Renal cortical epithelial cell (primary cell): ENCODE results near the gene GTPBP4. TPM values are rescaled to one million over a fixed set of nuclear protein-coding genes. Genes with fewer than 3 reads are reported as not detected.
A peak's percentile ranks its signal among the peaks of the same experiment; 100 is the strongest.
"Not testable (repeated sequence)": the region's sequence is repeated elsewhere in the genome, so short reads cannot be mapped to it uniquely, and the experiment has no call there.

Experiments used
- DNase-seq: peaks from one replicate; pipeline ENCODE4 v3.0.0-alpha.2; 2011; ENCODE audit warnings: low read depth
- total RNA-seq: library from RNA; depleted of rRNA; stranded (reverse); fragments of >200 nt; gene quantifications from 2 replicates; pipeline ENCODE4 v1.2.3, GENCODE V29; 2014

Gene GTPBP4
- total RNA-seq, 1 donor from 2014 or later: 50.0 TPM

- DNase-seq: peak; percentile 89
These were observed 68.3 kb downstream of the GTPBP4 start, which contains the start of gene WDR37 for GRCh38 chr10:1056326-1057105. TSS of gene WDR37 (plus strand) at chr10:1056385. CDS start at chr10:1072156, 15,771 bp downstream.

- DNase-seq: no peak
These were observed 68.9 kb downstream of the GTPBP4 start for GRCh38 chr10:1057106-1057657.

DNA sequence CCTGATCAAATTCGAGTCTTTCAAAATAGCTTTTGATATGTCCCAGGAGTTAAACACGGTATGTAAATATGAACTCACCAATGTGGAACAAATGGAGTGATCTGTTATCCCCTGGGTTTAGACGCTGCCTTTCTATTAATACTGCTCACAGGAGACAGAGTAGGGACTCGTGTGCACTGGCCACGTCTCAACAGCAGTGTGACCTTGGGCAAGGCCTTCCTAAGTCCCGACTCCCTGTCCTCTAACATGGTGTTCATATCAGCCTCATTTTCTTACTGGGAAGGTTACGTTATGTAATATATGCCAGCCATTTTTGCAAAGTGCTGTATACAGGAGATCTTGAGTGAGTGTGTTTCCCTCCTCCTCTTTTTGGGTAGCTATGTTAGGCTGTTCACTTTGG, 69.8 kb downstream of the GTPBP4 start:
- no peak for DNase-seq

DNA sequence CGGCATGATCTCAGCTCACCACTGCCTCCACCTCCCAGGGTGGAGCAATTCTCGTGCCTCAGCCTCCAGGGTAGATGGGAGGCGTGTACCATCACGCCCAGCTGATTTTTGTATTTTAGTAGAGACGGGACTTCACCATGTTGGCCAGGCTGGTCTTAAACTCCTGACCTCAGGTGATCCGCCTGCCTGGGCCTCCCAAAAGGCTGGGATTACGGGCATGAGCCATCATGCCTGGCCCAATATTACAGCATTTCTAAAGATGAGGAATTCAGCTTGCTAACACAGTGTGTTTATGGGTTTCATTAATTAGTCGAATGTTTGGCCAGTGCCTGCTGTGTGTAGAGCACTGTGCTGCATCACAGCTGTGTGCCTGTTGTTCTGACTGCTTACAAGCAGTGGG, 71.7 kb downstream of the GTPBP4 start:
- DNase-seq: no peak

DNA sequence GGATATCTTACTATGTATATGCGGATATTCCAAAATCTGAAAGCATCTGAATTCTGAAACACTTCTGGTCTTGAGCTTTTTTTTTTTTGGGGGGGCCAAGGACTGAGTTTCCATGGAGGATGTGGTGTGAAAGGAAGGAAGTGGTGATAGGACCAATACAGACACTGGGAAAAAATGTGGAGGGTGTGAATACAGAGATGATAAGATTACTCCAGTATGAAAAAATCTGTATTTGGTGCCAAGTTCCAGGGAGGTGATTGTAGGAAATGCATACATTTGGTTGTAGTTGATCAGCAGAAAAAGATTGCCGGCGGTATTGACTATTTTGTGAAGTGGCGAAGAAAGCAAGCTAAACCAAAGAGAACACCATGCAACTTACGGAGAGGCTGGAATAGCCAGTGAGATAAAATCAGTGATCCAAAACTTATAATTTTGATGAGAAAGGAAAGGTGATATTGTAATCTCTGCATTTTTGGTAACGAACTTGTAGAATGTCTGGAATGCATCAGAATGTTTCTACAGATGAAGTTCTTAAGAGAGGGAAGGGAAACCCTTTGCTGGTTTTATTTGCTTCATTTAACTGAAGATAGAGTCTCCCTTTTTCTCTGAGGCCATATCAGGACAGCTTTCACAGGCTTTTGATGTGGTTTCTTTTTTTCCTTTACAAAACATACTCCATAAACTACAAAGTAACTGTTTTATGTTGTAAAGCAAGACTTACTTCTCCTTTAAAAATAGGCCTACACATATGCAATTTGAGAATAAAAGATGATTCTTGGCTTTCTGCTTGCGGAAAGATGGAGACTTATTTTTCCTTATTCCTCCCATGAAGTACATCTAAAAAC, 73.9 kb downstream of the GTPBP4 start:
- DNase-seq: no peak

DNA sequence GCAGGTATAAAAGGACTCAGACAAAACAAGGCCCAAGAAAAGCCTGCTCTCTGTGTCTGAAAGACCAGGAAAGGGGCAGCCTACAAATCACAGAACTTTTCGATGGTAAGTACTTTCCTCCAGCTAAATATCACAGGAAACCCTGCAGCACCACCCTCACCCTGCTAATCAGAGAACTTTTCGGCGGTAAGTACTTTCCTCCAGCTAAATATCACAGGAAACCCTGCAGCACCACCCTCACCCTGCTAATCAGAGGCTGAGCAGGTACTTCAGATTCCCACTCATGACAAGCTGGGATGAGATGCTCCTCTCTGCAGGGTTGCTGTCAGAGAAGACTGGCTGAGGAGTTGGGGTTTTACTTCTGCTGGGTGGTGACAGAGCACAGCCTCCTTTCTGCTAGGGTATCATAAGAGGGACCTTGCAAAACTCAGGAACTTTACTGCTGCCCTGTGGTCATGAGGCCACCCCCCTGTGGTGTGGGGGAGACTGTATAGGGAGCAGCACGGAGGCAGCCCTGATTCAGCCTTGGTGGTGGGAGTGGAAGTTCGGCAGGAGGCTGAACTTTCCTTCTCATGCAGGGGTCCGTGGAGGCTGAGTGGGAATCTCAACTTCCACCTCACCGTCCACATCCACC, 75.1 kb downstream of the GTPBP4 start:
- no peak for DNase-seq

DNA sequence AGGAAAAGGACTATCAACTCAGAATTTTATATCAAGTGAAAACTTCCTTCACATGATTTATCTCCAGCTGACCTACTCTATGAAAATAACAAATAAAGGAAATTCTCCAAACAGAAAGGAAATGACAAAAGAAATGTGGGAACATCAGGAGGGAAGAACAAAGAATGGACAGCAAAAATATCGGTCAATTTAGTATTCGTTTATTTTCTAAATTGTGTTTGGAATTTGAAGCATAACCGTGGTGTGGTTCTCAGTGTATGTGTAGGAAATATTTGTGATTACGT, 76.7 kb downstream of the GTPBP4 start:
- no peak for DNase-seq

- not testable (repeated sequence) for DNase-seq
These were observed 78.5 kb downstream of the GTPBP4 start for GRCh38 chr10:1066734-1067133.

DNA sequence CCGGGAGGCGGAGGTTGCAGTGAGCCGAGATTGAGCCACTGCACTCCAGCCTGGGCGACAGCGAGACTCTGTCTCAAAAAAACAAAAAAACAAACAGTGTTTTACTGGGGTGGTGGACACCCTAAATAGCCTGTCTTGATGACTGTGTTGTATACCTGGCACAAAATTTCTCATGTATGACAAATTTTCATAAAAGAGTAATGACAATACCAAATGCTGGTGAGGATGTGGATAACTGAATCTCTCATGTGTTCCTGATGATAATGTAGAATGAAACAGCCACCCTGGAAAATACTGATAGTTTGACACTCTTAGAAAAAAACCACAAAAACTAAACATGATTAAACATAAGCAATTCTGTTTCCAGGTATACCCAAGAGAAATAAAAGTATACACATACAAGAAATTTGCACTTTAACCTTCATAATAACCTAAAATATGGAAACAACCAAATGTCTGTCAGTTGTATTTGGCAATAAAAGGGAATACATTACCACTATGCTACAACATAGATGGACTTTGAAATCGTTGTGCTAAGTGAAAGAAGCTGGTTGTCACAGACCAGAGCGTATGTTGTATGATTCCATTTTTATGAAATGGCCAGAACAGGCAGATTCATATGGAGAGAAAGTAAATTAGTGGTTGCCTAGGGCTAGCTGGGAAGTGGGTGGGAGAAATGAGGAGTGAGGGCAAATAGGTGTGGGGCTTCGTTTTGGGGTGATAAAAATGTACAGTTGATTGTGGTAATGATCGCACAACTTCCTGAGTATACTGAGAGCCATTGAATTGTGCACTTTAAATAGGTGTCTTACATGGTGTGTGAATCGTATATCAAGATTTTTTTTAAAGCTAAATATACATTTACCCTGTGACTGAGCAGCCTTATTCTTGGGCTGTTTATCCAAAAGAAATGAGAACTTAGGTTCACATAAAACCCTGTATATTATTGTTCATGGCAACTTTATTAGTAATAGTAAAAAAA, 80.4 kb downstream of the GTPBP4 start:
- no peak for DNase-seq

Other genes with a start within 250 kb of the GTPBP4 start
- 29.9 and 45.1 TPM in 2 replicates for gene LARP4B, start 56.7 kb upstream of the GTPBP4 start, total RNA-seq
- not detected in 2 replicates for gene IDI2, start 37.4 kb downstream of the GTPBP4 start, total RNA-seq
- 47.4 and 158 TPM in 2 replicates for gene IDI1, start 60.7 kb downstream of the GTPBP4 start, total RNA-seq
- 14.8 and 24.3 TPM in 2 replicates for gene WDR37, start 68.0 kb downstream of the GTPBP4 start, total RNA-seq